Measurements from ENCODE around the gene FEM1C.

FEM1C gene, protein sequence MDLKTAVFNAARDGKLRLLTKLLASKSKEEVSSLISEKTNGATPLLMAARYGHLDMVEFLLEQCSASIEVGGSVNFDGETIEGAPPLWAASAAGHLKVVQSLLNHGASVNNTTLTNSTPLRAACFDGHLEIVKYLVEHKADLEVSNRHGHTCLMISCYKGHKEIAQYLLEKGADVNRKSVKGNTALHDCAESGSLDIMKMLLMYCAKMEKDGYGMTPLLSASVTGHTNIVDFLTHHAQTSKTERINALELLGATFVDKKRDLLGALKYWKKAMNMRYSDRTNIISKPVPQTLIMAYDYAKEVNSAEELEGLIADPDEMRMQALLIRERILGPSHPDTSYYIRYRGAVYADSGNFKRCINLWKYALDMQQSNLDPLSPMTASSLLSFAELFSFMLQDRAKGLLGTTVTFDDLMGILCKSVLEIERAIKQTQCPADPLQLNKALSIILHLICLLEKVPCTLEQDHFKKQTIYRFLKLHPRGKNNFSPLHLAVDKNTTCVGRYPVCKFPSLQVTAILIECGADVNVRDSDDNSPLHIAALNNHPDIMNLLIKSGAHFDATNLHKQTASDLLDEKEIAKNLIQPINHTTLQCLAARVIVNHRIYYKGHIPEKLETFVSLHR

DNA sequence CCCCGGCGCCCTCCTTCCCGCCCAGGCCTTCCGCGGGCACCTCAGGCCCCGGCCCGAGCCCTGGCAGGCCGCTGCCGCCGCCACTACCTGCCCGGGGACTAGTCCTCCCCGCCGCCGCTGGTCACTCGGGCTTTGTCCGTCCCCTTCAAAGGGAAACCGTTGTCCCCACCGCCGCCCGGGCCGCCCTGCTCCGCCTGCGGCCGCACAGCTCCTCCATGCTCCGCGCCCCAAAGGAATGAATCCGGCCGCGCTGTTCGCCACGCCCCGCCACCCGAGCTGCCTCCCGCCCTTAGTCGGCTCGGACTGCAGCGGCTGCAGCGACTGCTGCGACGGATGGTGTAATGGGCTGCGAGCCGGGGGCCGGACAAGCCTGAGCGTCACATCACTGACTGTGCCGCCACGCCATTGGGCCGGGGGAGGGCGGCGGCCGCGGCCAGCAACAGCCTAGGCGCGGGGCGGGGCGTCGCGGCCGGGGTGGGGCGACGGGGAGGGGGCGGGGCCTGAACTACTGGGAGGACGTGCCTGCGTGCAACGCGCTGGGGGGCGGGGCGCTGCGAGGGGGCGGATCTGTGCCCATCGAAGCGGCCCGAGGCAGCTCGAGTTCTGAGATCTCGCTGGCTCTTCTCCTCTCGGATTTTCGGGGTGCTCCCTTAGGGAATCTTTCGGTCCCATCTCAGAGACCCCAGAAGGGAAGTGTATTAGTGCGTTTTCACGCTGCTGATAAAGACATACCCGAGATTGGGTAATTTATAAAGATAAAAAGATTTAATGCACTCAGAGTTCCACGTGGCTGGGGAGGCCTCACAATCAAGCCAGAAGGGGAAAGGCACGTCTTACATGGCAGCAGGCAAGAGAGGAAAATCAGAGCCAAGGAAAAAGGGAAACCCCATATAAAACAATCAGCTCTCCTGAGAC, at the start of gene FEM1C:
Gene FEM1C (minus strand): TSS at position 340 of the 915 bp plus-strand sequence. CDS start 1,282 bp downstream, outside the sequence.
- DNase-seq: peak; percentile 94

DNA sequence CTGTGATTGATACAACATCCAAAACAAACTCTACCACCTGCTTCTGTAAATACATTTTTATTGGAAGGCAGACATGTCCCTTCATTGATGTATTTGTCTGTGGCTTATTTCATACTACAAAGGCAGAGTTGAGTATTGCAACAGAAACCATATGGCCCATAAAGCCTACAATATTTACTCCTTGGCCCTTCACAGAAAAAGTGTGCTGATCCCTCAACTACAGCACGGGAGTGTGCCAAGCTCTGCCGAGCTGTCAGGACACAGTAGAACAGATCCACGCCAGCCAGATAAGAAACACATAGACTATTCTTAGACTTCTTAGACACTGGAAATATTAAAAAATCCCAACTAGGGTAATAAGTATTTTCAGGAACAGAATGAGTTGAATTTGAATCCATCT, 44.5 kb upstream of the FEM1C start:
- DNase-seq: no peak

DNA sequence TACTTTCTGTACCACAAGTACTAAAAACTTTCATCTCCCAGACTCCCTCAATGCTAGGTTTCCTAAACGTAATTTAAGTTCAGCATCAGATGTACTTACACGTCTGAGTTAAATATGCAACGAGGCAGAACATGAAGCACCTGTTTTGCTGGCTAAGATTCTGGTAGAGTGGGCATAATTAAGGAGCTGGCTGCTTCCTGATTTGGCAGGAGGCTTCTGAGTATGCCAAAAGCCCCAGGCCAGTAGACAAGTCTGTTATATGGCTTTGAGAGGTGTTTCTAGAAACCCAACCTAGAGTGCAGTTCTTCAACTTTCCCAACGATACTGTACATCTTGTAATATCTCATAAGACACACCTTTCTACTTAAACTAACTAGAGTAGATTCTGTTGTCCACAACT, 44.1 kb upstream of the FEM1C start:
- DNase-seq: no peak

DNA sequence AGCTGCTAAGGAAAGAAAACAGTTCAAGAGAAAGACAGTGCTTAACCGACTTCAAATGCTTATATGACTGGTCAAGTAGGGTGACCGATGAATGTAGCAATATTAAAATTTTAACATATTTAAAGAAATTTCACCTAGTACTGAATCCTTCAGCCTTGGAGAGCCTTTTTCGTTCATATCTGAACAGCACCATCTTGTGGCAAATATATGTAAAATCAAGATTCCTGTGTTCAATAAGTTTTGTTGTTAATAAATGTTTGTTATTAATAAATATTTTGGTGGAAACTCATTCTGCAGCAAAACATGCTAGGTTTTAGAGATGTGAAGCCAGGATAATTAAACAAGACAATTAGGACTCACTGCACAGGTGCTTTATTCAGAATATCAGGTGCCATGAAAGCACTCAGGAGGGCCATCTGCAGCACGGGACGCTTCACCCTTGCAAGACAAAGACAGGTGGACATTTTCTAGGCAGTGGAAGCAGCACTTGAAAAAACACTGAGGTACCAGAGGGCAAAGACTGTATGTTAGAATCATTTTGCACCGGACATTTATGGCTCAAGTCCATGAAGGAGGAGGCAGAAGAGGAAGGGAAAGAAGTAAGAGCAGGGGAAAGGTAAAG, 42.1 kb upstream of the FEM1C start:
- DNase-seq: peak; percentile 39

DNA sequence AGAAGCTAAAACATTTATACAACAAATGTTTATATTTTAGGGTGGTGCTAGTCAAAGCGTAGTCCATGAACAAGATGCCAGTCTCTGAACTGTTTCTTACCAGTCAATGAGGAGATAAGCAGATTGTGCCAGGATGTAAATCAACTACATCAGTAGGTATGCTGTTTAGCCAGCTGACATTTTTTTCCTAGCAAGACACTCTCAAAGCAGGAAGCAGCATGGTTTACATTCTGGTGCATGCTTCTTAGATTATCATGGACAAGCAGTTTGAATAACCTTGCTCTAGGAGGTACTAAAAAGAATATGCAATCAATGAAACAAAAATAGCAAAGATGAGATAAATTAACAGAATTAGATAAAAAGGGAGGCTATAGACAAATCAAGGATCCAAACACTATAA, 40.7 kb upstream of the FEM1C start:
- no peak for DNase-seq

DNA sequence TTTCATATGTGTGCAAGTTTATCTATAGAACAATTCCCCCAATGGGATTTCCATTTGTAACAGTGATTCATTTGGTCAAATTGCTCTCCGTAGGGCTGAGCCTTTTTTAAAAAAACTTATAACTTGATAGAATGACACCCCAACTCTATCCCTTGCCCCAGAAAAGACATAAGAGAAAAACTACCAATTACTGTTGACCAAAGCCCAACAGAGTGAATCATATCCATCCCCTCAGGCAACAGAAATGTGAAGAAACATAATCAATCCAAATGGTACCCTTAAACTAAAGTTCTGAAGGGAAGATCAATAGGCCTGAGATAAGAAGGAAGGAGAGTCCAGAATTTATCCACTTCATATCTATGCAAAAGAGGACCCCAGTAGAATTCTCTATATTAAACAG, 39.9 kb upstream of the FEM1C start:
- DNase-seq: no peak

DNA sequence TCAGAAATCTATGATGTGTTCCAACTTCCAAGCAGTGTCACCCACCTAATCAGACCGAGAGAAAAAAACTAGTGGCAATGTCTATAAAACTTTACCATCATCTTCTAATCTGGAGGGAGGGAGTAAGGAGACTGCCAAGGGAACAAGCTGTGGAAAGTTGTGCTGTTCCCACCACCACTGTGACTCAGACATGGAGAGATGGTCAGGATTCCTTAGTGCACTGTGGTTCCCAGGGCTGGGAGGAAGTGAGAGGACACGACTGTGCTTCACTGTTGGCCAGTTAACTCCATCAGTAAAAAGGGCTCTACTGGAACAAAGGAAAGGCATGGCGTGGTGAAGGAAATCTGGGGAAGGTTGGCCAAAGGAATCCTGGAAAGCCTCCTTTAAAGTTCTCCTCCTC, 38.9 kb upstream of the FEM1C start:
- no peak for DNase-seq

DNA sequence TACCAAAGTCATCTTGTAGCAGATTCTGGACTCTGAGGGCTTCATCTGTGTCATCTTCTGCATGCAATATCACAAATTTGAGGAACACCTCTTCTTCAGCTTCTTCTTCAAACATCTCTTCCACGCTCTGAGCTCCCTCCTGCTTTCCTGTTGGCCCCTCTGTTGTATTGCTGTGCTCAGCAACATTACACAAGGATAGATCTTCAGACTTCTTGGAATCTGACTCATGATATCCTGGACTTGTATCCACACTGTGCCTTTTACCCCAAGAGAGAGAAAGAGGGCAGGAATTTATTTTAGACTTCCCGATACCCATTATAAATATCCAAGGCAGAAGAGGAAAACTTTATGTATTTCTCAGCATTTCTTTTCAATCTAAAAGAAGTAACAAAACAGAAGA, 36.4 kb upstream of the FEM1C start:
- DNase-seq: no peak

DNA sequence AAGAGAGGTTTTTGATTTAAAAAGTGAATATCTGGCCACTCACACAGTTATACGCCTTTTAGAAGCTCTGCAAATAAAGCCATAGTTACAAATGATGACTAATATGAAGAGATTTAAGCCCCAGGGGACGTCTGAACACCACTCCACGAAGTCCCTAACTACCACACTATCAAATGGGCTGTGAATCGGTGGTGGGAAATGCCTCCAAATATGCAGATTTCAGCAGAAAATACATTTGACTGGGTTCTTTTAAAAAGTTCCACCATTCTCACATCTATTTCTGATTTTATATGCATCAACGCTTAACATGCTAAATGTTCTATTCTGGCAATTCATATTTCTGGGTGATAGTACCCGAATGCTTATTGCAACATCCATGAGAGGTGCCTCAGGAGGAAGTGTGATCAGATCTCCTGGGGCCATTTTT, 35.2 kb upstream of the FEM1C start:
- DNase-seq: no peak

DNA sequence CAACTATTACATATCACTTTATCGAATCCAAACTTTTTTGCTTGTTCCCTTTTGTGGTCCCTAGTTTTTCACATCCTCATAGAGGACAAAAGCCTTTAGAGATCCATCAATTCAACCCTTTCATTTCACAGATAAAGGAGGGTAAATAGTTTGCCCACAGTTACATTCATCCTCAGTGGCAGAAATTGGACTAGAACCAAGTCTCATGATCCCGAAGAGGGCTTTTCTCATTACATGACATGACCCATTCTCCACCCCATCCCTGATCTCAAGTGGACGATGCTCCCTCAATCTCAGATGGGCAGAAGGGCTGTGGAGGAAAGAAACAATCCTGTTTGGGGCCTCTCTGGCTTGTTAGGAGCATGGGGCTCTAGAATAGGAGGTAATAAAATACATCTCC, 34.6 kb upstream of the FEM1C start:
- DNase-seq: no peak

DNA sequence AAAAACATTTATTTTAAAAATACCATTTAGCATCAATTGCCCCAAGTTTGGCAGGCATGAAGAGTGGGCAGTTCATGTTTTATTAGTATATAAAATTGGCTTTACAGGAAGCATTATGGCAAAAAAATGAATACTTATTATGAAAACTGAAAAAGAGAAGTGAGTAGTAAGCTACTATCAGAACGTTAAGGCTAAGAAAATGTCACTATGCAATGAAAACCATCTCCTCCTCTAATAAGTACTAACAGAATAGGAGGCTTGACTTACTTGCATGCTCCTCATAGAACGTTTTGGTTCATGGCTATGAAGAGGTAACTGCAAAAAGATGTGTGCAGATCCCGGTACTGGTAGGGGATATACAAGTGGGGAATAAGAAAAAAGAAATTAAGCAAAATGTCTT, 34.1 kb upstream of the FEM1C start:
- DNase-seq: no peak

DNA sequence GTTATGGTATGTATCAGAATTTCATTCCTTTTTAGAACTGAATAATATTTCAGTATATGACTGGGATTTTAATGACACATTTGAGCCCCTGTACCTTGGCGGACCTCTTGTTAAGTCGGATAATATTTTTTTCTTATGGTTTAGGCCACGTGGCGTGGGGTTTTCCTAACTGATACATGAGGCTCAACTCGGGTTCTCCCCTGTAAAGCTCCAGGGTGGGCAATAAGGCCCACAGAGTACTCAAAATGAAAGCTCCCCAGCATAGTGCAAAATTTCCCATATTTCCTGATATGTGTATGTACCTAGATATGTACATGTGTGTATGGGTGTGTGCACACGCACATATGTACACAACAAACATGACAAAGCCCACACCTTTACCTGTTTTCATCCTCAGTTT, 33.2 kb upstream of the FEM1C start:
- DNase-seq: no peak

DNA sequence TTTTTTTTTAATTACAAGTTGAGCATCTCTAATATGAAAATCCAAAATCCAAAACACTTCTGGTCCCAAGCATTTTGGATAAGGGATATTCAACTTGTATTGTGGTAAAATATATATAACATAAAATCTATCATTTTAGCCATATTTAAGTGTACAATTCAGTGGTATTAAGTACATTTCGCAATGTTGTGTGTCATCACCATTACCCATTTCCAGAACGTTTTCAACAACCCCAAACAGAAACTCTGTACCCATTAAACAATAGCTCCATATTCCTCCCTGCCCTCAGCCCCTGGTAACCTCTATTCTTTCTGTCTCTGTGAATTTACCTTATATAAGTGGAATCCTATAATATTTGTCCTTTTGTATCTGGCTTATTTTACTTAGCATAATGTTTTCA, 32.8 kb upstream of the FEM1C start:
- no peak for DNase-seq

DNA sequence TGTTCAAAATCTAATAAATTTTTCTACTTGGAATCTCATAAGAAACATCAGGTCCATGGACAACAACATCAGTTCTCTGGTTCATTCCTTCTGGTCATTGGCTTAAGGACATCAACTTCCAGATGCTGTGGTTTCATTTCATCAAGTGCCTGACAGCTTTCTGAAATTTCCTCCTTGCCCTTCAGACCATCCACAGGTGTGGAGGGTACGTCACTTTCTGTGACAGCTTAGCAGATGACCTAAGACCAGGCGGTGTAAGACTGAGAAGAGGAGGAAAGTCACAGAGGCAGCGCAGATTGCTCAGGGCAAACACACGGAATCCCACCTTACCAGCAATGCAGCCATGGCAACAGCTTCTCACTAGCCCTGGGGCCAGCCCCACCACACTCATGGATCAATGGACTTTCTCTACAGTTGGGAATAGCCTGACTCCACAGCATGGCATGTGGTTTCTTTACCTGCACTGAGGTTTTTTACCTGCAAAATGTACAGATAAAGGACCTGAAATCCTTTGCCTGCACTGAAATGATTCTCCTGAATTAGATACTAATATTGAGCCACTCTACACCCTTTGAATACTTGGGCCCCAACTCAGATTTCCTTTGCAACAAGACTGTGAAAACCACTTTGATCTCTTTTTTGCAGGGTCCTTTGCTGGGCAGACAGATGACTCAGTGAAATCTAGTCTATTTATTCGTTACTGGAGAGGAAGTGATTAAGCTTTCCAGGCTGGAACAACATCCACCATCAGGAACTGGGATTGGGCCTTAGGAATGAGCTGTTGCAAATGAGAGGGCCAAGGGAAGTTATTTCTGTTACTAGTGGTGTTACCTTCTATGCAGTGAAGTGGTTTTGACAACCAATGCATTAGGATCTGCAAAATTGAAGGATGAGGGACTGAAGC, 30.8 kb upstream of the FEM1C start:
- DNase-seq: no peak

DNA sequence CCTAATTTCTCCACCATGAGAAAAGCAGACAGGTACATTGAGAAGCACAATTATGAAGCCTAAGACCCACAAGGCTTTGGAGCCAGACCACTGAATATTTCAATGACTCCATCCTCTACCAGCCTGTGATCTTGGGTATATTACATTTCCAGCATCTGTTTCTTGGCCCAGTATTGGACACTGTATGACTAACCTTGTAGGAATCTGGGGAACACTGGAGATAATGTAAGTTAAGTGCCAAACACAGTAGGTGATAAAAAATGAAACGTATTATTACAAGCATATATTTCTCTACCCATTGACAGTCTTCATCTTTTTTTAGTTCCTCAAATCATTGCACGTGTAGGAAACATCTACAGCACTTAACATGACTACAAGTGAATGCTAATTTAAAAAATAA, 28.6 kb upstream of the FEM1C start:
- no peak for DNase-seq

DNA sequence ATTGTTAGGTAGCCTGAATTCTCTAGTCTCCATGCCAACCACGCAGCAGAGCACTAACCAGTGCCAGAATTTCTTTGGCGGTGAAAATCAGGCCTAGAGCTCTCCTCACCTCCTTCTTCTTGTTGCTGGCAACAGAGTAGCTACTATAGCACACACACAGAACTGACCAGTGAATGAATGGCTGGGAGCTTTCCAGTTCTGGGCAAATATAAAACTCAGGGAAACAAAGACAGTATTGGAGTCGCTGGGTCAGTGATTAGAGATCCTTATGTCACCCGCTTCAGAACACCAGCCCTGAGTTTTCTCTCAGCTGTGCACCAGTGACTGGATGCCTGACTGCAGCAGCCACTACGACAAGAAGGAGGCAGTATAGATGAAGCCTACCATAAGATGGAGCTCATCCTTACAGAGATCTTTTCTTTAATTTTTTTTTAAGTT, 26.9 kb upstream of the FEM1C start:
- no peak for DNase-seq

DNA sequence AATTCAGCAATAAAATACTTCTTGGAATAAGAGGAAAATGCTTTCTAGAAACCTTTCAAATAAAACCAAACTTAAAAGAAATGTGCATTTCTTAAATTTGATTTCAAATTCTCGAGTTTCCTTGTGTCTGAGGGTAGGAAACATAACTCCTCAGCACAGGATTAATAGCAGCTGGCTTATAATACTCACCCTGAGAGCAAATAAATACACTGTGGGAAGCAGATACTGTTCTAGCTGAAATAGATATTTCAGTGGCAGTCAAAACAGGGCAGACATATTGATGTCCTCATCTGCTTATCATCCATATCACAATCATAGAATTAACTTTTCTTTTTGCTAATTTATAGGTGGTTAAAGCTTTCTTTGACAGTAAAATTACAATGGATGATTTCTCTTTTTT, 24.1 kb upstream of the FEM1C start:
- no peak for DNase-seq

DNA sequence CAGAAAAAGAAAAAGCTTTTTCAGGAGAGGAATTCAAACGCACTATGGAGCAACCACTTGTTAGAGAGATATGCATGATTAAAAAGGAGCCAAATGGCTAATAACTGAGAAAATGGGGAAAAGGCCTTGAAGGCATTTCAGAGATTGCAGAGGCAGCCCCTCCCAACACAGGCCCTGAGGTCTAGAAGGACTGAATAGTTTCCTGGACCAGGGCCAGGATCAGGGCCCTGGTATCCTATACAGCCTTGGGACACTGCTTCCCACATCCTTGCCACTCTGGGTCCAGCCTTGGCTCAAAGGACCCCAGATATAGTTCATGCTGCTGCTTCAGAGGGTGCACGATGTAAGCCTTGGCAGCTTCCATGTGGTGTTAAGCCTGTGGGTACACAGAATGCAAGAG, 20.7 kb upstream of the FEM1C start:
- no peak for DNase-seq

DNA sequence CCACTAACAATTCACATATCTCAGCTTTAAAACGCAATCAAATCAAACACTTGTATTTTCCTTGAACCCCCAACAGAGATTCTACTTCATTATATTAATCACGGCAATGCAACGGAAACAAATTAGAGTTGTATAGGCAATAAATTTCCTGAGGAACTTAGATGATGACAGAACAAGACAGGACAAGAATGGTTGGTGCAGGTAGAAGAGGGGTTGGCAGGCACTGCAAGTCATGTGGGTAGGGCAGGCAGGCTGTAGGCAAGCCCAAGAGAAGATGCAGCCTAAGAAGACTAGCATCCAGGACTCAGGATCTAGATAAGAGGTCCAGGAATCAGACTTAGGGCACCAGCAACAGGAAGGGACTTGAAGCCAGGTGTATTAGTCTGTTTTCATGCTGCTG, 16.6 kb upstream of the FEM1C start:
- DNase-seq: no peak

DNA sequence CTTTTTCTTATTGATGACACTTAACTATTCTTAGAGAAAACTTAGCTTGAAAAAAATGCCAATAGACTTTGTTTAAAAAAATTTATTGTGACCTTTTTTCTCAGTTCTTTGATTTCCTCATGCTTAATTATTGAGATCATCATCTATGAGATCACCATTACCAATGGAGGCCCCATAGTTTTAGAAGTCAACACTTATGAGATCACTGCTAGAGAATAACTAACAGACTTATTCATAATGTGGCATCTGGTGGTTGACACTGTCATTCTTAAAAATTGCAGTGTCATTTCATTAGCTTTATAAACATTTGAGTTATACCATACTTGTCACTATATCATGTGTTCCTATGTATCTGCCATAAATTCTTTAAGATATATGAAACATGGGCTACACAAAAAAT, 14.9 kb upstream of the FEM1C start:
- no peak for DNase-seq

DNA sequence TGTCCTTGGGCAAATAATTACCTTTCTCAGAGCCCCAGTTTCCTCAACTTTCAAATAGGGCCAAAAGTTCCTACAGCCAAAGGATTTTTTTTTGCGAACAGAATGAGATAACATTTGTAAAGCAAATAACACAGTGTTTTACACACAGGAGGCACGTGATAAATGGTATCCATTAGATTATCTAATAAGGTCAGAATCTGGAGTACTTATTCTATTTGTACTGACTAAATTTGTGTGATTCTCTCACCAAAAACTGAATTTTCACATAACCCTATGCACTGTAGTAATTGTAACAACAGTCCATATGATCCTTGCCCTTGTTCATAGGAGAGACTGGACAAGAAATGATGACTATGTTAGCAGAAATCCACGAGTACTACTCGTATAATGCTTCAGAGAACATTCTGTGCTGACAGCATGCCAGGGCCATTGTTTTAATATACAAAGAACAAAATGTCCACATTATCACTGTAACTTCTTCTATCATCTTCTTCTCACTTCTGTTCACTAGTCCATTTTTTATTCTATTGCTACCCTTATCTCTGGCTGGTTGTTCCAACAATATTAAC, 13.9 kb upstream of the FEM1C start:
- no peak for DNase-seq

Data from NCI-H82 (cell line).